HG03039 (cell line): ENCODE data around the gene APMAP.

ENCODE experiments used
- ATAC-seq: cut with Tn5 transposase; IDR thresholded peaks from one replicate; pipeline ENCODE4 v1.9.1; 2021; ENCODE audit warnings: mild to moderate bottlenecking, moderate library complexity; ENCODE audit not compliant: unreplicated experiment

The APMAP gene

GRCh38 chr20:25025091-25025861 lies 32.7 kb upstream of the APMAP start:
- ATAC-seq: no peak

- ATAC-seq: no peak
These were observed 31.6 kb upstream of the APMAP start for GRCh38 chr20:25024171-25024570.

GRCh38 chr20:25023356-25023755 lies 30.8 kb upstream of the APMAP start:
- no peak for ATAC-seq

GRCh38 chr20:25022680-25023079 lies 30.1 kb upstream of the APMAP start:
- no peak for ATAC-seq

GRCh38 chr20:25021336-25021735 lies 28.8 kb upstream of the APMAP start:
- no peak for ATAC-seq

GRCh38 chr20:25020901-25021301 lies 28.4 kb upstream of the APMAP start:
- ATAC-seq: no peak

- no peak for ATAC-seq
These were observed 27.8 kb upstream of the APMAP start for GRCh38 chr20:25020345-25020744.

GRCh38 chr20:25019381-25020155 lies 27.0 kb upstream of the APMAP start:
- ATAC-seq: no peak

GRCh38 chr20:25018841-25019240 lies 26.3 kb upstream of the APMAP start:
- no peak for ATAC-seq

- ATAC-seq: no peak
These were observed 25.9 kb upstream of the APMAP start for GRCh38 chr20:25018425-25018824.

GRCh38 chr20:25017257-25017803 lies 24.8 kb upstream of the APMAP start:
- no peak for ATAC-seq

- ATAC-seq: no peak
These were observed 23.9 kb upstream of the APMAP start for GRCh38 chr20:25016471-25016870.

- ATAC-seq: no peak
These were observed 23.4 kb upstream of the APMAP start for GRCh38 chr20:25015986-25016385.

- ATAC-seq: no peak
These were observed 22.3 kb upstream of the APMAP start for GRCh38 chr20:25014816-25015215.

- no peak for ATAC-seq
These were observed 21.2 kb upstream of the APMAP start for GRCh38 chr20:25013478-25014380.

- ATAC-seq: no peak
These were observed 20.2 kb upstream of the APMAP start for GRCh38 chr20:25012616-25013189.

GRCh38 chr20:25011831-25012241 lies 19.3 kb upstream of the APMAP start:
- no peak for ATAC-seq

- no peak for ATAC-seq
These were observed 18.7 kb upstream of the APMAP start for GRCh38 chr20:25011261-25011660.

GRCh38 chr20:25009218-25010145 lies 16.9 kb upstream of the APMAP start:
- no peak for ATAC-seq
